Pancreas (tissue), 10 donors: ENCODE data around the gene TGM1. TPM values are rescaled to one million over a fixed set of nuclear protein-coding genes. Genes with fewer than 3 reads are reported as not detected.

ENCODE experiments used
- ATAC-seq, 4 donors: fragments of 200-7000 bp; cut with Tn5 transposase; one replicate each; pipeline versions ENCODE4 v1.8.0 to v1.9.1; 2020; ENCODE audit warnings: mild to moderate bottlenecking in 4 of 4, moderate library complexity in 4 of 4
- DNase-seq, 6 donors: peaks; one replicate each; pipeline ENCODE4 v3.0.0-alpha.2; 2020
- FAIRE-seq: peaks from 2 replicates; lab custom pipeline; 2012; peaks lifted over from hg19 to GRCh38; lab: Jason Lieb, UNC
- H3K27ac ChIP-seq, 4 donors: fragments of 200-600 bp; sonication (generic); 1 replicate in 3 of 4; 2 replicates in 1 of 4; pipeline versions ENCODE4 v1.5.0 to v1.8.0; 2020
- H3K27me3 ChIP-seq, 4 donors: fragments of 200-600 bp; one replicate each; pipeline ENCODE4 v1.8.0; 2021
- H3K36me3 ChIP-seq, 3 donors: fragments of 200-600 bp; sonication (generic) in 1 of 3; one replicate each; pipeline versions ENCODE4 v1.5.0 to v1.8.0; 2020 to 2021
- H3K4me1 ChIP-seq, 3 donors: fragments of 200-600 bp; one replicate each; pipeline ENCODE4 v1.8.0; 2021
- H3K4me3 ChIP-seq, 4 donors: fragments of 200-600 bp; sonication (generic) in 2 of 4; one replicate each; pipeline versions ENCODE4 v1.5.0 to v1.8.0; 2020 to 2021
- H3K9me3 ChIP-seq, 4 donors: fragments of 200-600 bp; one replicate each; pipeline ENCODE4 v1.8.0; 2021
- WGBS, 2 donors: extraction: QIAGEN DNeasy Blood & Tissue Kit; methylation state at CpG; one replicate each; pipeline ENCODE4 v1.1.7; 2013; 5-methylcytosine and 5-hydroxymethylcytosine counted together
- intact Hi-C, 3 donors: fragments of 100-400 bp; cut with DNase I; formaldehyde crosslinking; loops; one replicate each; pipeline versions ENCODE4 v1.11.1 to v1.14.2; 2022
- polyA plus RNA-seq, 2 donors: library from polyadenylated mRNA; stranded (reverse); fragments of 200-250 nt; gene quantifications; one replicate each; pipeline ENCODE4 v1.2.3, GENCODE V29; 2013
- total RNA-seq, 6 donors: library from RNA; stranded (reverse); fragmentation: NEBNext Ultra II Directional in 4 of 6; extraction: Animal tissue kit (Norgen Biotek cat#: 25700) in 4 of 6; gene quantifications; one replicate each; pipeline versions ENCODE4 v1.2.1 to v1.2.4, GENCODE V29; 2021 to 2023
- TF ChIP-seq, protein P1 (sequence below), 4 donors: fragments of 200-600 bp; sonication (generic) in 3 of 4; IDR thresholded peaks; one replicate each; pipeline versions ENCODE4 v1.5.0 to v1.8.0; 2021; ENCODE audit warnings: antibody characterized with exemption in 4 of 4
- donor health status: healthy with polysubstance abuse.
- donor health status: DM: no; HTN: no; CAD: no; lungs with moderate emphysema.
- donor health status: DM: no; HTN: no; CAD: no.
- donor health status: control.
- donor health status: control.
- donor health status: Bipolar disorder and iron deficiency.
- donor health status: DM: yes; HTN: yes; CAD: no.
- donor health status: DM: no; HTN: no; CAD: no.
- donor health status: DM: no; HTN: no; CAD: no.
- donor health status: DM: yes; HTN: yes; CAD: no.

The TGM1 gene
- total and polyA plus RNA-seq, 8 donors: 1.2 to 5.4 (median 2.8) TPM

DNA sequence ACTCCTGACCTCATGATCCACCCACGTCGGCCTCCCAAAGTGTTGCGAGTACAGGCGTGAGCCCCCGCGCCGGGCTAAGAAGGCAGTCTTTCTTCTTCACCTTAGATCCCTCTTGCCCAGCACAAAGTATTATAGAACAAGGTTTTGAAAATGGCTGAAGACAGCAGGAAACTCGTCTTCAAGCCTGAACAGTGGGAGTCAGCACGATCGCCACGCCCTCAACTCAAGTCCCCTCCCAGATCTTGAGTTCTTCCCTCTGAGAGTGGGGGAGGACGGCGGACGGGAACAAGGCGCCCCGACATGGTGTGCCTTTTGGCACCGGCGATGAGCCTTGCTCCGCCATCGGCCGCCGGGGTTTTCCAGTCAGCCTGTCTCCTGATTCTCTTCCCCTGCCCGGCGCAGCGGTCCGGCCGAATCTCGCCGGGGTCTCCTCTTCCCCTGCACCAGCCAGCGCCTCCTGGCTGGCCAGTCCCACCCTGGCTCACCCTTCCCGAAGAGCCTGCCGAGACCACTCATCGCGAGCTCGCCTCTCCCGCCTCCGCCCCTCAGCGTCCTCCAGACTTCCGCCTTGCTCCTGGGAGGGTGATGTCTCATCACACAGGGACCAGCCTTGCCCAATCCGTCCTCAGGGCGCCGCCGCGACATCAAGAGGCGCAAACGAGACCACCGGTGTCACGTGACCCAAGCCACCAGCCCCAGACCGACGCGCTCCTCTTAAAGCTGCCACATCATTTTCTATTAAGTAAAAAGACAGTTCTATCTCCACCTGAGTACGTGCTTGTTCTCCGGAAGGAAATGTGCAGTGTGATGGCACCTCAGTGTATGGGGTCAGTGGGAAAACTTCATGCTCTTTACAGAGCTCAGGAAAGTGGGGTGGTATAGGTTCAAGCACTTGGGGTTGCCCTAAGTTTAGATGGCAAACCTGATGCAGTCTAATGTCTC lies 49.8 kb downstream of the TGM1 start, which contains the start of gene CHMP4A:
TSS of gene CHMP4A (minus strand) at position 565 of the 942 bp plus-strand sequence. CDS start at position 516, 49 bp downstream.
- intact Hi-C loops: no loop called here
- WGBS, 2 donors: 3 to 4% methylated on average over 53 of the region's 53 CpGs
- FAIRE-seq: no peak
- TF ChIP-seq, protein P1, sequence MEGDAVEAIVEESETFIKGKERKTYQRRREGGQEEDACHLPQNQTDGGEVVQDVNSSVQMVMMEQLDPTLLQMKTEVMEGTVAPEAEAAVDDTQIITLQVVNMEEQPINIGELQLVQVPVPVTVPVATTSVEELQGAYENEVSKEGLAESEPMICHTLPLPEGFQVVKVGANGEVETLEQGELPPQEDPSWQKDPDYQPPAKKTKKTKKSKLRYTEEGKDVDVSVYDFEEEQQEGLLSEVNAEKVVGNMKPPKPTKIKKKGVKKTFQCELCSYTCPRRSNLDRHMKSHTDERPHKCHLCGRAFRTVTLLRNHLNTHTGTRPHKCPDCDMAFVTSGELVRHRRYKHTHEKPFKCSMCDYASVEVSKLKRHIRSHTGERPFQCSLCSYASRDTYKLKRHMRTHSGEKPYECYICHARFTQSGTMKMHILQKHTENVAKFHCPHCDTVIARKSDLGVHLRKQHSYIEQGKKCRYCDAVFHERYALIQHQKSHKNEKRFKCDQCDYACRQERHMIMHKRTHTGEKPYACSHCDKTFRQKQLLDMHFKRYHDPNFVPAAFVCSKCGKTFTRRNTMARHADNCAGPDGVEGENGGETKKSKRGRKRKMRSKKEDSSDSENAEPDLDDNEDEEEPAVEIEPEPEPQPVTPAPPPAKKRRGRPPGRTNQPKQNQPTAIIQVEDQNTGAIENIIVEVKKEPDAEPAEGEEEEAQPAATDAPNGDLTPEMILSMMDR (IDR thresholded peaks at IDR 0.05): no peak
- ATAC-seq: peak; percentile 82 to 91 (median 86)
- no peaks in the 10 kb centered on the region for H3K9me3 ChIP-seq
- H3K27ac ChIP-seq: peak within 1 kb of the TSS; percentile 85 to 97 (median 96)
- peaks cover 0 to 8% (median 5%) of the 10 kb centered on the region in 3 donors for H3K4me1 ChIP-seq
- H3K27me3 ChIP-seq: no peaks in the 10 kb centered on the region
- H3K36me3 ChIP-seq: peaks cover 0 to 13% (median 3%) of the 10 kb centered on the region in 3 donors
- DNase-seq: peak; percentile 91 to 97 (median 92)
- H3K4me3 ChIP-seq: peak within 1 kb of the TSS; percentile 46 to 75 (median 71)

GRCh38 chr14:24211311-24211710 lies 51.7 kb downstream of the TGM1 start:
- peaks cover 0 to 13% (median 3%) of the 10 kb centered on the region in 3 donors for H3K36me3 ChIP-seq
- no peak for DNase-seq
- FAIRE-seq: no peak

GRCh38 chr14:24207625-24208024 lies 55.4 kb downstream of the TGM1 start:
- H3K27ac ChIP-seq: no peak overlapping the region
- no peak overlapping the region for H3K4me3 ChIP-seq
- DNase-seq (no peak), FAIRE-seq (no peak), ATAC-seq (no peak)
- intact Hi-C loops: no loop called here
- no peaks in the 10 kb centered on the region for H3K9me3 ChIP-seq
- WGBS, 2 donors: 98 to 100% methylated on average over 2 of the region's 2 CpGs
- TF ChIP-seq, protein P1 (IDR thresholded peaks at IDR 0.05): no peak
- no peaks in the 10 kb centered on the region for H3K27me3 ChIP-seq
- H3K36me3 ChIP-seq: peaks cover 0 to 13% (median 3%) of the 10 kb centered on the region in 3 donors
- H3K4me1 ChIP-seq: peaks cover 0 to 3% (median 0%) of the 10 kb centered on the region in 3 donors

More at GRCh38 chr14:24211311-24211710, 51.7 kb downstream of the TGM1 start:
- H3K27ac ChIP-seq: no peak overlapping the region
- no peaks in the 10 kb centered on the region for H3K27me3 ChIP-seq
- H3K4me1 ChIP-seq: peaks cover 0 to 8% (median 5%) of the 10 kb centered on the region in 3 donors
- intact Hi-C loops: no loop called here
- WGBS, 2 donors: 85 to 95% methylated on average over 6 of the region's 6 CpGs
- TF ChIP-seq, protein P1 (IDR thresholded peaks at IDR 0.05): no peak
- H3K4me3 ChIP-seq: no peak overlapping the region
- no peaks in the 10 kb centered on the region for H3K9me3 ChIP-seq
- ATAC-seq: no peak

GRCh38 chr14:24207104-24207551 lies 55.8 kb downstream of the TGM1 start:
- intact Hi-C loops: no loop called here
- Histone ChIP-seq H3K9me3 (no peaks in the 10 kb centered on the region), H3K4me1 (peaks cover 0 to 2% (median 0%) of the 10 kb centered on the region in 3 donors), H3K27me3 (no peaks in the 10 kb centered on the region), H3K4me3 (no peak overlapping the region), H3K36me3 (peaks cover 0 to 13% (median 3%) of the 10 kb centered on the region in 3 donors), H3K27ac (no peak overlapping the region)
- DNase-seq (no peak), ATAC-seq (no peak), FAIRE-seq (no peak)
- TF ChIP-seq, protein P1 (IDR thresholded peaks at IDR 0.05): no peak
- WGBS, 2 donors: 94% methylated on average over 5 of the region's 5 CpGs
